Measurements from ENCODE around the gene BEAN1.

The BEAN1 gene, protein sequence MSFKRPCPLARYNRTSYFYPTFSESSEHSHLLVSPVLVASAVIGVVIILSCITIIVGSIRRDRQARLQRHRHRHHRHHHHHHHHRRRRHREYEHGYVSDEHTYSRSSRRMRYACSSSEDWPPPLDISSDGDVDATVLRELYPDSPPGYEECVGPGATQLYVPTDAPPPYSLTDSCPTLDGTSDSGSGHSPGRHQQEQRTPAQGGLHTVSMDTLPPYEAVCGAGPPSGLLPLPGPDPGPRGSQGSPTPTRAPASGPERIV

DNA sequence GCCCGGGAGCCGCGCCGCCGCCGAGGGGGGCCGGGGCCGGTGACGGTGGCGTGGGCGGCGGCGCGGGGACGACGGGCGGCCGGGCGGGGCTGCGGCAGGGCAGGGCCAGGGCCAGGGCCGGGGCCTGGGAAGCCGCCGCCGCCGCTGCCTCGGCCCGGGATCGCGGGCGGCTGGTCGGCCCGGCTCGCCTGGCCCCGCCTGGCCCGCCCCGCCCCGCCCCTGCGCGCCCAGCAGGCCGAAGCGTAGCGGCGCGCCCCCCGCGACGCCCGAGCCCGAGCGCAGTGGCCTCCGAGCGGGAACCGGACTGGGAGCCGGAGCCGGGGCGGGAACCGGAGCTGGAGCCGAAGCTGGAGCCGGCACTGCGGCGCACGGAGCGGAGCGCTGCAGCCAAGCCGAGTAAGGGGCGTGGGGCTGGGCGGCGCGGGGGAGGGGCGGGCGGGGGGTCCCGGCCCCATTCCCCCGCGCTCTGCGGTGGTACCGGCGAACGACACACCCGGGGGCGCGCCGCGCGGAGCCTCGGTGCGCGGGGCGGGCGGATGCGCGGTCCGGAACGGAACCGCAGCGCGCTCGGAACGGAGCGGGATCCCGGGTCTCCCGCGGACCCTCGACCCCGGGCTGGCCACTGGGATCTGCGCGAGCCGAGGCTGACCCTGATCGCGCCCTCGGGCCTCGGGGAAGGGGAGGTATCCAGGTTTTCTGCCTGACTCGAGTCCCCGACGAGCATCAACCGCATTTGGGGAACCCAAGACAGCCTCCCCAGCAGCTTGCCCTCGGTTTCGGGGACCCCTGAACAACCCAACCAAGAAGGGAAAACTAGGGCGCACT is at the start of gene BEAN1:
Gene BEAN1 (plus strand): TSS at position 260 of the 825 bp plus-strand sequence. CDS start 10,382 bp downstream, outside the sequence.
- Mint-ChIP-seq H3K4me3 (peak within 1 kb of the TSS; percentile 52), H3K36me3 (no peaks in the 10 kb centered on the region), H3K27me3 (peaks cover 38% of the 10 kb centered on the region), H3K9me3 (no peaks in the 10 kb centered on the region), H3K4me1 (no peaks in the 10 kb centered on the region), H3K27ac (no peak within 1 kb of the TSS)

DNA sequence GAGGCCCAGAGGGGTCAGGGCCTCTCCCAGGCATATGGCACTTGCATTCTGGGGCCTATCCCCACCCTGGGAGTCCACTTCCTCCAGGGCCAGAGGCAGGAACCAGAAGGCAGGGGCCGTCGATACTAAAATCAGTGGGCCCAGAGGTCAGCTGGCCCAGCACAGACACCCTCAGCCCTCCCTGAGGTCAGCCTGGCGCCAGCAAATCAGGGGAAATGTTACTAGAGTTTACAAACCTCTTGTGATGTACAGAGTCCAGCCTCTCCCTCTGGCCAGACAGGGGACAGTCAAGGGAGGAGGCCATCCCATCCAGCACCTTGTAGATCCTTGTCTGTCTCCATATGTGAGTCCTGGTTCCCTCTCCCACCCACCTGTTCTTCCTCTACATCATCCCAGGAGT is 49.8 kb upstream of the BEAN1 start:
- no peaks in the 10 kb centered on the region for H3K4me1 Mint-ChIP-seq
- no peaks in the 10 kb centered on the region for H3K9me3 Mint-ChIP-seq
- H3K27me3 Mint-ChIP-seq: no peaks in the 10 kb centered on the region
- H3K4me3 Mint-ChIP-seq: no peak overlapping the region
- H3K36me3 Mint-ChIP-seq: peaks cover 2% of the 10 kb centered on the region
- H3K27ac Mint-ChIP-seq: no peak overlapping the region

DNA sequence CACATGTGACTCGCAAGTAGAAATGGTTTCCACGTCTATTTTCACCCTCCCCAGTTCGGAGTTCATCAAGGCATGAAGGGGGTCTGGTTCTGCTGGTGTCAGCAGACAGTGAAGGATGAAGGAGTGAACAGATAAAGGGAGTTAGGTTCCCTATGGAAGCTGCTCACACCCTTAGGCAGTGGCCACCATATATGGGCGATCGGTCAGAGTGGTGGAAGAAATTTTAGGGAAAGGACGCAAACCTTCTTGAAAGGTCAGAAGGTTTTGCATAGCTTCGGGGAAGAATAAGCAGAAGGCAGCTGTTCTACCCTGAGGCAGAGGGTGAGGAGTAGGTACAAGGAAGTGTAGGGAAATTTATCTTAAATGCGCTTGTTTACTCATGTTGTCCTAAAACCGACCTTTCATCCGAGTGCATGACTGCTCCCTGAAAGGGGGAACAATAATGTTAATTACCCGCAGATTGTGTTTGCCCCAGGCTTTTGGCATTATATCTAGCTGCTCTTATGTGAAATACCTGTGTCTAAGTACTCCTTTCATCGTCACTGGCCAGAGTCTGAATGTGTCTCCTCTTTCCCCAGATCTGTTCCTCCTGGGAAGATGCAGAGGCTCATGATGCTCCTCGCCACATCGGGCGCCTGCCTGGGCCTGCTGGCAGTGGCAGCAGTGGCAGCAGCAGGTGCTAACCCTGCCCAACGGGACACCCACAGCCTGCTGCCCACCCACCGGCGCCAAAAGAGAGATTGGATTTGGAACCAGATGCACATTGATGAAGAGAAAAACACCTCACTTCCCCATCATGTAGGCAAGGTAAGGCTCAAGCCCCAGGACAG is 48.1 kb upstream of the BEAN1 start:
- Mint-ChIP-seq H3K27ac (no peak overlapping the region), H3K4me1 (no peaks in the 10 kb centered on the region), H3K4me3 (no peak overlapping the region), H3K9me3 (no peaks in the 10 kb centered on the region), H3K36me3 (peaks cover 2% of the 10 kb centered on the region), H3K27me3 (no peaks in the 10 kb centered on the region)

DNA sequence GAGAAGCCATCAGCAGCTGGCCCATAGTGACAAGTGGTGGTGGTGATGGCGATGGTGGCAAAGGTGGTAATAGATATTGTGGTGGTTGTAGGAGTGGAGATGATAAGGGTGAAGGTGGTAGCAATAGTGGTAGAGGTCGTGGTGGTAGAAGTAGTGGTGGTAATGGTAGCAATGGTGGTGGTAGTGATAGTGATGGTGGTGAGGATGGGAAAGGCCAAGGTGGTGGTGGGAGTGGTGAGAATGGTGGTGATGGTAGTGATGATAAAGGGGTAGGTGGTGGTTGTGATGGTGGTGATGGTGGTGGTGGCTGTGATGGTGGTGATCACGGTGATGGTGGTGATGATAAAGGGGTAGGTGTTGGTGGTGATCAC is 47.5 kb upstream of the BEAN1 start:
- H3K27ac Mint-ChIP-seq: no peak overlapping the region

DNA sequence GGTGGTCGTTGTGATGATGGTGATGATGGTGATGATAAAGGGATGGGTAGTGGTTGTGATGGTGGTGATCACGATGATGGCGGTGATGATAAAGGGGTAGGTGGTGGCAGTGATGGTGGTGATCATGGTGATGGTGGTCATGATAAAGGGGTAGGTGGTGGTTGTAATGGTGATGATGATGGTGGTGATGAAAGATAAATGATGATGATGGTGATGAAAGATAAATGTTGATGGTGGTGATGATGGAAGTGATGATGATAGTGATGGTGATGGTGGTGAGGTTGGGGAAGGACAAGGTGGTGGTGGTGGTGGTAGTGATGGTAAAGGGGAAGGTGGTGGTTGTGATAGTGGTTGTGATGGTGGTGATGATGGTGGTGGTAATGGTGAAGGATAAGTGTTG is 46.7 kb upstream of the BEAN1 start:
- H3K9me3 Mint-ChIP-seq: no peaks in the 10 kb centered on the region
- H3K4me1 Mint-ChIP-seq: no peaks in the 10 kb centered on the region
- H3K27ac Mint-ChIP-seq: no peak overlapping the region
- H3K27me3 Mint-ChIP-seq: no peaks in the 10 kb centered on the region
- no peak overlapping the region for H3K4me3 Mint-ChIP-seq
- H3K36me3 Mint-ChIP-seq: peaks cover 2% of the 10 kb centered on the region

More for the DNA sequence above, 47.5 kb upstream of the BEAN1 start:
- Mint-ChIP-seq H3K4me3 (no peak overlapping the region), H3K4me1 (no peaks in the 10 kb centered on the region), H3K36me3 (peaks cover 2% of the 10 kb centered on the region), H3K9me3 (no peaks in the 10 kb centered on the region), H3K27me3 (no peaks in the 10 kb centered on the region)

DNA sequence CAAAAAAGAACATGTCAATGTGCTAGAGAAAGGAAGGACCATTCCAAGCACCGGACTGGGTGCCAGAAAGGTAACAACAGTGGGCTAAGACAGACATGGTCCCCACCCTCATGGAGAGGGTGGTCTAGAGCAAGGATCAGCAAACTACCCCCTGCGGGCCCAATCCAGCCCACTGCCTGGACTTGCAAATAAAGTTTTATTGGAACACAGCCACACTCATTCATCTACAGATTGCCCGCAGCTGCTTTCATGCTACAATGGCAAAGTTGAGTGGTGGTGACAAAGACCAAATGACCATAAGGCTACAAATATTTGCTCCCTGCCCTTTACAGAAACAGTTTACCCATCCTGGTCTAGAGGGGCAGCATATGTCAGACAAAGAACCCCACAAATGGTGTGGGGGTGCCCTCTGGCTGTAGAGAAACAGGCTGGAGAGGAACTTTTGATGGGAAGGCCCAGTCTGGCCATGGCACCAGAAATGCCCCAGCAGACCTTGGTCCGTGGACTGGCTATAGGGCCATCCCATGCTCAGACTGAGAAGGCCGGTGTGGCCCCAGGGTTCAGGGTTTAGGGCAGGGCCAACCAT is 45.4 kb upstream of the BEAN1 start:
- H3K27me3 Mint-ChIP-seq: no peaks in the 10 kb centered on the region
- no peak overlapping the region for H3K27ac Mint-ChIP-seq
- peaks cover 2% of the 10 kb centered on the region for H3K36me3 Mint-ChIP-seq
- no peak overlapping the region for H3K4me3 Mint-ChIP-seq
- H3K9me3 Mint-ChIP-seq: no peaks in the 10 kb centered on the region
- no peaks in the 10 kb centered on the region for H3K4me1 Mint-ChIP-seq

DNA sequence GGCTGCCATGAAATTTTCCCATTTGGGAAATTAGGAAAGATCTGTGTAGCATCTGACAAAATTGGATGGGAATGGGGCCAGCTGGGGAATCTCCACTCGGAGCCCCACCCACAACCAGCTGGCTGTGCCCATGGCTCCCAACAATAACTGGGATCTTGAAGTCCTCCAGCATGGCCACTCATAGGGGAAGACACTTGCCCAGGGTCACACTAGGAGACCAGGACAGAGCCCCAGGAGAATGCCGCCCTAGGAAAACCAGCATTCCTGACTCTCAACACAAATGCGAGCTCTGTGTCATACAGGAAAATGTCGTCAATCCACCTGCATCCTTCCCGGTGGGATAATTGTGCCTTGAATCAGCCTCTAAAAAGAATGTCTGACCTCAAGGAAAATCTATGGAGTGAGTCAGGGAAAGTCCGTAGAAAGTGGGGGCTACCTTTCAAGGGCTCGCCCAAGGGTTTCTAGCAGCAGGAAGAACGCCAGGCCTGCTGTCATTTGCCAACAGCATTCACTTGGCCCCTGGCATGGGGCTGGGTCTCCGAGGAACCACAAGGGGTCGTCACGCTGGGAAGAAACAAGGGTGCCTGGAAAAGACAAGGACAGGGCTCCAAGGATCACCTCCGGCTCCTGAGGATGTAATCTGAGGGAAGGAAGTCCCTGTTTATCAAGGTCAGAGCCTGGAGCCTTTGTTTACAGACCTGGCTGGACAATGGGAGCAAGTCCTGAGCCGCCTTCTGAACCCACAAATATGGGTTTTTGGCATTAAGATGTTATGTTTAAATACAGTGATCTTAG is 44.7 kb upstream of the BEAN1 start:
- Mint-ChIP-seq H3K27me3 (no peaks in the 10 kb centered on the region), H3K27ac (no peak overlapping the region), H3K4me3 (no peak overlapping the region), H3K9me3 (no peaks in the 10 kb centered on the region), H3K36me3 (peaks cover 2% of the 10 kb centered on the region), H3K4me1 (no peaks in the 10 kb centered on the region)

DNA sequence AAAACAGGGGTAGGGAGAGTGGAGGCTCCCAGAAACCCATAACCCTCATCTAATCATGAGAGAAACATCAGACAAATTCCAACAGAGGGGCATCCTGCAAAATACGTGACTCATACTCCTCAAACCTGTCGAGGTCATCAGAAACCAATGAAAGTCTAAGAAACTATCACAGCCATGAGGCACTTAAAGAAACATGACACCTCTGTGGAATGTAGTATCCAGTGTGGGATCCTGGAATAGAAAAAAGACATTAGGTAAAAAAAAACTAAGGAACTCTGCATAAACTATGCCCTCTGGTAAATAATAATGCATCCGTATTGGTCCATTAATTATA is 44.2 kb upstream of the BEAN1 start:
- Mint-ChIP-seq H3K27me3 (no peaks in the 10 kb centered on the region), H3K9me3 (no peaks in the 10 kb centered on the region), H3K27ac (no peak overlapping the region), H3K4me3 (no peak overlapping the region), H3K4me1 (no peaks in the 10 kb centered on the region), H3K36me3 (peaks cover 2% of the 10 kb centered on the region)

DNA sequence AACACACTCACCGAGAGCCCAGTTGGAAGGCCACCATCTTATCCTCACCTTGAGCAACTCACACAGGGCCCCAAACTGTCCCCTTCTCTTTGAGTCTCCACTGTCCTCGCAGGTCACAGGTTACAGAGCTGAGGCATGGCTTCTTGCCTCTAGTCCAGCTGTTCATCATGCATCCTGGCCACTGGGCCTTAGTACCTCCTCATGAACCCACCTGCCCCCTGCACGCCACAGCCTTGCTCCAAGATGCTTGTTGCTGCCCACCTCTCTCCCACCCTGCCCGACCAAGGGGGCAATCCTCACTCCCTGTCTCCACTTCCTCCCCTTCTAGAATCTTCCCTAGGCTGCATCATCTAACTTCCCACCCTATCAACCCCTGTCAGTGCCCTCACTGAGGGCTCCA is 43.5 kb upstream of the BEAN1 start:
- H3K27ac Mint-ChIP-seq: no peak overlapping the region
- no peaks in the 10 kb centered on the region for H3K27me3 Mint-ChIP-seq
- no peak overlapping the region for H3K4me3 Mint-ChIP-seq
- H3K9me3 Mint-ChIP-seq: no peaks in the 10 kb centered on the region
- peaks cover 2% of the 10 kb centered on the region for H3K36me3 Mint-ChIP-seq
- no peaks in the 10 kb centered on the region for H3K4me1 Mint-ChIP-seq

DNA sequence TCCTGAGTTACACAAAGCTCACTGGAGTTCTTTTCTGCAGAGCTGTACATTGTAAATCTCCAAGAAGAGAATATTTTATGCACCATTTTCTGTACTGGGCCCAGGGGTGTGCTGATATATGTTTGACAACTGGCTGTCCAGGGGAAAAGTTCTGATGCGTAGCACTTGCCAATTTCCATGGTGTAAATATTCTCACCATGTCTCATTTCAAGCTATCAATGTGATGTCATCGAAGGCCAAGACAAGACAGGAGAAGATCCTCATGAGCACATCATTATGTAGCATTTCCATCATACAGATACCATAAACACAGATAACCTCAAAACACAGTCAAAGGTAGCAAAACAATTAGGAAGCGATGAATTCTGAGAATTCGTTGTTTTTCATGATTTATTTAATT is 41.7 kb upstream of the BEAN1 start:
- Mint-ChIP-seq H3K36me3 (no peaks in the 10 kb centered on the region), H3K27ac (no peak overlapping the region), H3K4me3 (no peak overlapping the region), H3K27me3 (no peaks in the 10 kb centered on the region), H3K4me1 (no peaks in the 10 kb centered on the region), H3K9me3 (no peaks in the 10 kb centered on the region)

DNA sequence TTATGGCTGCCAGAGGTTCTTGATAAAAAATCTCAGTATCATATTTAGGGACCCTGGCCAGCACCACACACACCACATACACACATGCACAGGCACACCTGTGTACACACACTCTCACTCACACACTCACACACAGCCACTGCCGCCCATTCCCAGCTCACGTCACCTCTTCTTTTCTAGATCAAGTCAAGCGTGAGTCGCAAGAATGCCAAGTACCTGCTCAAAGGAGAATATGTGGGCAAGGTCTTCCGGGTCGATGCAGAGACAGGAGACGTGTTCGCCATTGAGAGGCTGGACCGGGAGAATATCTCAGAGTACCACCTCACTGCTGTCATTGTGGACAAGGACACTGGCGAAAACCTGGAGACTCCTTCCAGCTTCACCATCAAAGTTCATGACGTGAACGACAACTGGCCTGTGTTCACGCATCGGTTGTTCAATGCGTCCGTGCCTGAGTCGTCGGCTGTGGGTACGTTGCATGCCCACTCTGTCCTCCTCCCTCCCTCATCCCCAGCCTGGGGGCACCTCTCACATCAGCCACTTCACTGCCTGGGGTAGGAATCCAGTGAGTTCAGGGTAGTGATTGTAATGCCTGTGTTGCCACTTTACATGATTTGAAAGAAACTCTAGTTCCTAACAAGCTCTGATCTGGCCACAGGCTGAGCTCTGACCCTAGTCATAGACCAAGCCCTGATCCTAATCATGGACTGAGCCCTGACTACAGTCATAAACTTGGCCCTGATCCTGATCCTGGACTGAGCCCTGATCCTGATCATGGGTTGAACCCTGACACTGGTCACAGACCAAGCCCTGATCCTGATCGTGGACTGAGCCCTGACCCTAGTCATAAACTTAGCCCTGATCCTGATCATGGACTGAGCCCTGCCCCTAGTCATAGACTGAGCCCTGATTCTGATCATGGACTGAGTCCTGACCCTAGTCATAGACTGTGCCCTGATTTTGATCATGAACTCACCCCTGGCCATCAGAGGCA is 40.2 kb upstream of the BEAN1 start:
- no peaks in the 10 kb centered on the region for H3K36me3 Mint-ChIP-seq
- H3K9me3 Mint-ChIP-seq: no peaks in the 10 kb centered on the region
- H3K4me3 Mint-ChIP-seq: no peak overlapping the region
- no peaks in the 10 kb centered on the region for H3K27me3 Mint-ChIP-seq
- no peak overlapping the region for H3K27ac Mint-ChIP-seq
- H3K4me1 Mint-ChIP-seq: no peaks in the 10 kb centered on the region

DNA sequence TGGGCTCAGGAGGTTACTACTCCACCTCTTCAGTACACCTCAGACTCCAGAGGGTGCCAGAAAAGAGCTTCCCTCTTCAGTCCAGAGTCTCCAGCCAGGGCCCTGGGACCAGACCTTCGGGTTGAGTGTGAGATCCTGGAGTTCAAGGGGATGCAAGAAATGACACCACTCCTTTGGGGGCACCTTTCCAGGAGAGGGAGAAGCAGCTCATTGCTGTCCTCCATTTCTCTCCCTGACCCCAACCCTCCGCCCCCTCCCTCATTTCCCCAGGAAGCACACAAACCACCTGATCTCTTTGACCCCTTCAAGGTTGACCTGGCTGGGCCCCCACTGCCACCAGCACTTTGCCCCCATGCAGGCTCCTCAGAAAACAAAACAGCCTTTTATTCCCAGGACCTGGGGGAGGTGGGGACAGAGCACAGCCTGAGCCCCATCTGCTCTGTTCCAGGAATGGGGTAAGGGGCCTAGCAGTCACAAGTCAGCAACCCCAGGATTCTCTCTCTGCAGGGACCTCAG is 39.2 kb upstream of the BEAN1 start:
- Mint-ChIP-seq H3K4me3 (no peak overlapping the region), H3K27me3 (no peaks in the 10 kb centered on the region), H3K36me3 (no peaks in the 10 kb centered on the region), H3K27ac (no peak overlapping the region), H3K9me3 (no peaks in the 10 kb centered on the region), H3K4me1 (no peaks in the 10 kb centered on the region)

DNA sequence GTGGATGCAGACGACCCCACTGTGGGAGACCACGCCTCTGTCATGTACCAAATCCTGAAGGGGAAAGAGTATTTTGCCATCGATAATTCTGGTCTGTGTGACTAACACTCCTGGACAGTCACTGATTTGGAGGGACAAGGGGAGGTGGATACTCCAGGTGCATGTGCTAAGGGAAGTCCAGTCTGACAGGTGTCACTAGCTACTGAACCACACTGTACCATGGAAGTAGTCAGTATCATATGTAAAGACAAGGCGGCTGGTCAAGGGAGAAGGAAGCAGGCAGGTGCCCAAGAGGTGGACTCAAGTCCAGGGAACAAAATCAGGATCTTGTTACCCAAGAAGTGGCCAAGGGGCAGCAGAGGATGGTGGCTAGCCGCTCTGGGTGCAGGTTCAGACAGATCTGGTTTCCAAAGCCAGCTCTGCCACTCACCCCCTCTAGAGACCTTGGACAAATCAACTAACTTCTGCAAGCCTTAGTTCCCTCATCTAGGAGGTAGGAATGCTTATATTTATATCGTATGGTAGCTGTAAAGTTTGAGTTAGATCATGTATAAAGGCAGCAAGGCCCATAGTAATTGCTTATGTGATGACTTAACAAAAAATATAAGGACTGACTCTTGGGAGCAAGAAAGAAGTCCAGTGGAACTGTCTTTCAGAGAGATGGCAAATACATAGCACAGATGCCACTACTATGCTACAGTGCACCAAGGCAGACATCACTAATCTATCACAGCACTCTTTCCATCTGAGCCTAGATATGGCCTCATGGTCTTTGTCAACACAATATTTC is 38.5 kb upstream of the BEAN1 start:
- Mint-ChIP-seq H3K27ac (no peak overlapping the region), H3K4me3 (no peak overlapping the region), H3K36me3 (no peaks in the 10 kb centered on the region), H3K9me3 (no peaks in the 10 kb centered on the region), H3K4me1 (no peaks in the 10 kb centered on the region), H3K27me3 (no peaks in the 10 kb centered on the region)

Measured in activated naive CD4-positive, alpha-beta T cell treated with anti-CD3 and anti-CD28 coated beads, Interleukin-2, amount 50 U/mL, for 24 hours (primary cell).